Measurements from ENCODE around the gene UBC.

The UBC gene

GRCh38 chr12:124953689-124954405, 39.4 kb upstream of the UBC start:
- TF ChIP-seq CTCF (IDR thresholded peaks at IDR 0.05; ENCODE audit: low read depth, low read length) (no peak), MAX (IDR thresholded peaks at IDR 0.05; ENCODE audit: low read depth, low read length) (no peak), POLR2A (IDR thresholded peaks at IDR 0.05; ENCODE audit: extremely low read depth, insufficient read length) (no peak), MYC (IDR thresholded peaks at IDR 0.05; ENCODE audit: low read depth, low read length) (no peak)
- H3K4me3 ChIP-seq (ENCODE audit: low read depth, low read length) = no peak overlapping the region
- DNase-seq (ENCODE audit: low read depth) = no peak

GRCh38 chr12:124952801-124953200, 38.4 kb upstream of the UBC start:
- TF ChIP-seq CTCF (IDR thresholded peaks at IDR 0.05; ENCODE audit: low read depth, low read length) (no peak), MAX (IDR thresholded peaks at IDR 0.05; ENCODE audit: low read depth, low read length) (no peak), MYC (IDR thresholded peaks at IDR 0.05; ENCODE audit: low read depth, low read length) (no peak), POLR2A (IDR thresholded peaks at IDR 0.05; ENCODE audit: extremely low read depth, insufficient read length) (no peak)
- H3K4me3 ChIP-seq (ENCODE audit: low read depth, low read length) = no peak overlapping the region
- DNase-seq (ENCODE audit: low read depth) = no peak

- DNase-seq (ENCODE audit: low read depth) = no peak
- H3K4me3 ChIP-seq (ENCODE audit: low read depth, low read length) = no peak overlapping the region
- TF ChIP-seq CTCF (IDR thresholded peaks at IDR 0.05; ENCODE audit: low read depth, low read length) (no peak), MAX (IDR thresholded peaks at IDR 0.05; ENCODE audit: low read depth, low read length) (no peak), POLR2A (IDR thresholded peaks at IDR 0.05; ENCODE audit: extremely low read depth, insufficient read length) (no peak), MYC (IDR thresholded peaks at IDR 0.05; ENCODE audit: low read depth, low read length) (no peak)
Observed at GRCh38 chr12:124952295-124952694, 37.8 kb upstream of the UBC start.

GRCh38 chr12:124949779-124950728, 35.6 kb upstream of the UBC start:
- DNase-seq (ENCODE audit: low read depth) = no peak
- TF ChIP-seq MYC (IDR thresholded peaks at IDR 0.05; ENCODE audit: low read depth, low read length) (no peak), MAX (IDR thresholded peaks at IDR 0.05; ENCODE audit: low read depth, low read length) (no peak), POLR2A (IDR thresholded peaks at IDR 0.05; ENCODE audit: extremely low read depth, insufficient read length) (no peak), CTCF (IDR thresholded peaks at IDR 0.05; ENCODE audit: low read depth, low read length) (no peak)

GRCh38 chr12:124949066-124949465, 34.6 kb upstream of the UBC start:
- no peak overlapping the region for H3K4me3 ChIP-seq (ENCODE audit: low read depth, low read length)
- no peak for DNase-seq (ENCODE audit: low read depth)
- TF ChIP-seq POLR2A (IDR thresholded peaks at IDR 0.05; ENCODE audit: extremely low read depth, insufficient read length) (no peak), MAX (IDR thresholded peaks at IDR 0.05; ENCODE audit: low read depth, low read length) (no peak), CTCF (IDR thresholded peaks at IDR 0.05; ENCODE audit: low read depth, low read length) (no peak), MYC (IDR thresholded peaks at IDR 0.05; ENCODE audit: low read depth, low read length) (no peak)

More at GRCh38 chr12:124949779-124950728, 35.6 kb upstream of the UBC start:
- H3K4me3 ChIP-seq (ENCODE audit: low read depth, low read length) = no peak overlapping the region
